Germinal center (tissue), 1 donor: Measurements from ENCODE around the gene METTL16.
A peak's percentile ranks its signal among the peaks of the same experiment; 100 is the strongest.

Experiments used
- DNase-seq: peaks from one replicate; pipeline ENCODE4 v3.0.0; 2012; ENCODE audit warnings: mixed read lengths, low spot score

METTL16 gene

GRCh38 chr17:2396192-2396567 lies 115.5 kb downstream of the METTL16 start:
- DNase-seq: no peak

GRCh38 chr17:2395258-2396181 lies 116.2 kb downstream of the METTL16 start:
- DNase-seq: no peak

DNA sequence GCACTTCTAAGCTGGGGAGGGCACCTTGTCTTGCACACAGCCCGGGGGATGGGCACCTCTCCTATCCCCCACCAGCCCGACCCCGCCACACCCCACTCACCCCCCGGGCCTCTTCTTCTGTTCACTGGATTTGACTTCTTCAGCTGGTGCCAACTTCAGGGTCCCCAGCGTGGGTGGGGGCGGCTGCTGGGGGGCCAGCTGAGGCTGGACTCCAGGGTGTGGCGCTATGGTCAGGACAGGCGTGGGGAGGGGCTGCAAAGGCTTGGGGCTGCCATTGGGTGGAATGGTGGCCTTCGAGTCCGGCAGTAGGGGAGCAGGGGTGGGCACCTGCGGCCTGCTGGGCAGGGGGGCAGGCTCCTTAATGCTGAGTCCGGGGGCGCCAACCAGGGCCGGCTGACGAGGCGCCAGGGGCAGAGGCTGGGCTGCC lies 116.9 kb downstream of the METTL16 start:
- no peak for DNase-seq

DNA sequence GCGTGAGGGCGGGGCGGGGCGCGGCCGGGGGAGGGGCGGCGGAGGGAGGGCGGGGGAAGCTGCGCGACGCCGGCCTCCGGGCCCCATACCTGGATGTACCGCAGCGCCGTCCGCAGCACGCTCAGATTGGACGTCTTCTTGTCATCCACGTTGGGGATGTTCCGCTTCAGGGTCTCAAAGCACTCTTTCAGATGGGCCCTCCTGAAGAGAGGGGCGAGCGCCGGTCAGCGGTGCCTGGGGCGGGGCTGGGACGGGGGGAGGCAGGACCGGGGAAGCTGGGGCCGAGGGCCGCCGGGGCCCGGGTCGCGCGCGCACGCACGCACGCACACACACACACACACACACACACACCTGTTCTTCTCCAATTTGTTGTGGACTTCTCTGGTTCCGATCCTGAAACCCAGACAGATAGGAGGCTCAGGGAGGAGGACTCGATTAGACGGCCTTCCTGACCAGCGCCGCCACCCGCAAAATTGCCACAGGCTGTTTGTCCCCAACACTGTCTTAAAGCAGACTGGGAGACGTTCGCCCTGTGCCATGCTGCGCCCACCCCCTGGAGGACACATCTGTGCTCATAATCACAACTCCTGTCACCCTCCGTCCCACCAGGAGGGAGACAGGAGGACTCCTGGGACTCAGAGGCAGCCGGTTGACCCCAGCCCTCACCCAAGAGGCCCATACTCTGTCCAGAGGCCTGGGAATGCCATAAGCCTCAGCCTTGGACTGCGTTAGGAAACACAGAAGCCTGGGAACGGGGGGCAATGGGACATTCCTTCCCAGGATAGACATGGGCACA lies 117.5 kb downstream of the METTL16 start:
- no peak for DNase-seq

DNA sequence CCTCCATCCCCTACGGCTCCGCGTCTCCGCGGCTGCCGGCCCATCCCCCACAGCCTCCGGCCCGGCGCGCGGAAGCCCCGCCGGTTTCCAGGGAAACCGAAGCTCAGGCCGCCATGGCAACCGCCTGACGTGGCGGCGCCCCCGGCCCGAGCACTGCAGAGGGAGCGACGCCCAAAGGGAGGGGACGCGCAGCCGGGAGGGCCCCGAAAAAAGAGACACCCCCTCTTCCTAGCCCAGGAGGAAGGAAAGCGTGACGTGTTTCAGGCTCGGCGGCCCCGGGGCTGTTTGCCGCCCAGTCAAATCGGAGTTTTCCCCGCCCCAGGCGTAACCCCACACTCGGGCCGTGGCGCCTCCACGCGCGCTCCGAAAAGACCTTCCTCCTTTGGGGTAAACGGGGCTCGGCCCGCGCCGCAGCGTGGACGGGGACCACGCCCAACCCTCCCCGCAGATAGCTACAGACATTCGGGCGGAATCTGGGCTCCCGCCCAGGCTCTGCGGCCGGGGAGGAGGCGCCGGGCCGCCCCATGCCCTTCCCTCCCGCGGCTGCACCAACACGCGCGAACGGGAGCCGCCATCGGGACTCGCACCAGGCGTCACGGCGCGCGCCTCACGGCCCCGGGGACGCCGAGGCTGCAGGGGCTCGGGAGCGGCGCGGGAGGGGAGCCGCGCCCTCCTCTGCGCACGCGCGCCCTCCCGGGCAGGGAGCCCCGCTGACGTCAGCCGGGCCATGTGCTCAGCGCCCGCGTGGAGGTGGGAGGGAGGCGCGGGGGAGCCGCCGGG lies 118.3 kb downstream of the METTL16 start:
- DNase-seq: peak; percentile 94

DNA sequence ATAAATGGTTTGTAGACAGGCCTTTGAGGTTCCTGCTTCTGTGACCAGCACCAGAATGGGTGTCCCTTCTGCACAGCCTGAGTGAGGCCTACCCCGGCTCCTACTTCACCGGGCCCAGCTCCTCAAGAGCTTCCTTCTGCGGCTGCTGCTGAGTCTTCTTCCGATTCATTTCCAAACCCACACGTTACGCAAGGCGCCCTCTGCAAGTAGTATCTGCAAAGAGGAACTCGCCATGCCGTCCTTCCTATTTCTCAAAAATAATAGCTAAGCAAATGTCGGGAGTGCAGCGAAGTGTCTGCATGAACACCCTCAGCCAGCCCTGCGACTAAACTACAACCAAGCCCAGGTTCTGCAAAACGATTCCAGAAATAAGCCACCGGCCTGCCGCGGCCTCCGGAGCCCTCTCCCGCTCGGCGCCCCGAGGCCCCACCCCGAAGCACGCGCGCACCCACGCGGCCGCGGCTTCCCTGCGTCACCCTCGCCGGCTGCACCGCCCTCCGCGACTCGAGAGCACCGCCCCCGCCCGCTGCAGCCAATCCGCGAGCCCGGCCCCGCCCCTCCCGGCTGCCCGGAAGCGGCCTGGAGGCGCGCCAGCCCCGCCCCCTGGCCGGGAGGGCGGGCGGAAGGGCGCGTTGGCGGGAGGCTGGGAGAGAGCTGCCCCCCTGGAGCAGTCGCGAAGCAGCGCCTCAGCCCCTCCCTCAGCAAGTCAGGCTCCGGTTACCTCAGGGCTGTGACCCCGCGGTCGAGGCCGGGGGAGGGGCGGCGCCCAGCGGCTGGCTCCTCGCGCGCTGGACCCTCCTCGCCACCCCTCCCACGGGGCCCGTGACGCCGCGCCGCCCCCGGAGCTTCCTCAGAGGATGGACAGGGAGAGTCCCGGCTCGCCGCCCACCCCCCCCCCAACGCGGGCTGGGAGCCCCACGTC lies 119.2 kb downstream of the METTL16 start:
- DNase-seq: peak; percentile 95

DNA sequence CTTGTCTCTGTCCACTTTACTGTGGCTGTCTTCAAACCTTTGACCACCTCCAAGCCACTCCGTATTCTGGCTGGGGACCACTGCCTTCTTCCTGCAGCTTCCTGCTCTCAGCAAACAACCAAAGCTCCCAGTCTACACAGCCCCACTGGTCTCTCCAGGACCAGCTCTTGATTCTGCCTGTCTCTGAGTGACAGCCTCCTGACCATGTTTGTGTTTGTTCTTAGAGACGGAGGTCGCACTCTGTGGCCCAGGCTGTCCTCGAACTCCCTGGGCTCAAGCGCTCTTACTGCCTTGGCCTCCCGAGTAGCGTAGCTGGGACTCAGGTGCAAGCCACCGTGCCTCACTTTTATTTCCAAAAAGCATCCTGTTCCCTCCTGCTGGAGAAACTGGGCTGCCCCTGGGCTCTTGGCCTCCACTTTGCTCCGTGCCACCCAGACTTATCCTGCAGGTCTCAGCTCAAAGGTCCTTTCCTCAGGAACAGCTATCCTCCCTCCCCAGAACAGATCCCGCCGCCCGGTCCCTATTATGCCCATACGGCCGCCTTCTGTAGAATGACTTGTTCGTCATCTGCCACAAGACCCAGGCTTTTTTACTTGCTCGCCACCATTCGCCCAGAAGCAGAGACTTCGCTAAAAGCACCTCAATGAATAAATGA lies 120.0 kb downstream of the METTL16 start:
- DNase-seq: no peak

- DNase-seq: no peak
Observed at GRCh38 chr17:2390199-2390836, 121.4 kb downstream of the METTL16 start.

GRCh38 chr17:2388683-2389055 lies 123.0 kb downstream of the METTL16 start:
- DNase-seq: no peak

DNA sequence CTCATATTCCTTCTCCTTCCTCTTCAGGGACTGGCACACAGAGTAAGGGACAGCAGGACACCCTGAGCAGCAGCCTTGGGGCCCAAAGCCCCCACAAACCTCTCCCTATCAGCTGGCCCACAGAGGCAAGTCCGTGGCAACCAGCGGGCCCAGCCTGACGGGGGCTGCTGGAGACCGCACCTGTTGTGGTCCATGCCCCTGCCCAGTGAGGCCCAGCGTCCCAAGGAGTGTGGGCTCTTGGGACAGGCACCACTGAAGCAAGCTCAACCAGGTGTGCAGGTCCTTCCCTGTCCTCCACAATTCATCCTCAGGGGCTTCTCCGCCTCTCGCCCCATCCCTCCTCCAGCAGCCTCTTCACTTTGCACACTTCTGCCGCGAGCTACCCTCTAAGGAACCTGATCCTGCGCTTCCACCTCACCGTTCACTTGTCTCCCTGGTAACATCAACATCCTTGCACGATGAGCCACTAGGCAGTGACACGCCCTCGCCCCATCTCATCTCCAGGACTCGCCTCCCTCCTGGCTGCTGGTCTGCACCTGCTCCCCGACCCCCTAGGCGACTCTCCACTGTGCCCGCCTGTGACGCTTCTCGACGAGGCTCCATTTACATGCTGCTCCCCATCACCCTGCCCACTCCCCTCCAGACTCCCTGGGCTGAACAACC lies 123.5 kb downstream of the METTL16 start:
- no peak for DNase-seq

DNA sequence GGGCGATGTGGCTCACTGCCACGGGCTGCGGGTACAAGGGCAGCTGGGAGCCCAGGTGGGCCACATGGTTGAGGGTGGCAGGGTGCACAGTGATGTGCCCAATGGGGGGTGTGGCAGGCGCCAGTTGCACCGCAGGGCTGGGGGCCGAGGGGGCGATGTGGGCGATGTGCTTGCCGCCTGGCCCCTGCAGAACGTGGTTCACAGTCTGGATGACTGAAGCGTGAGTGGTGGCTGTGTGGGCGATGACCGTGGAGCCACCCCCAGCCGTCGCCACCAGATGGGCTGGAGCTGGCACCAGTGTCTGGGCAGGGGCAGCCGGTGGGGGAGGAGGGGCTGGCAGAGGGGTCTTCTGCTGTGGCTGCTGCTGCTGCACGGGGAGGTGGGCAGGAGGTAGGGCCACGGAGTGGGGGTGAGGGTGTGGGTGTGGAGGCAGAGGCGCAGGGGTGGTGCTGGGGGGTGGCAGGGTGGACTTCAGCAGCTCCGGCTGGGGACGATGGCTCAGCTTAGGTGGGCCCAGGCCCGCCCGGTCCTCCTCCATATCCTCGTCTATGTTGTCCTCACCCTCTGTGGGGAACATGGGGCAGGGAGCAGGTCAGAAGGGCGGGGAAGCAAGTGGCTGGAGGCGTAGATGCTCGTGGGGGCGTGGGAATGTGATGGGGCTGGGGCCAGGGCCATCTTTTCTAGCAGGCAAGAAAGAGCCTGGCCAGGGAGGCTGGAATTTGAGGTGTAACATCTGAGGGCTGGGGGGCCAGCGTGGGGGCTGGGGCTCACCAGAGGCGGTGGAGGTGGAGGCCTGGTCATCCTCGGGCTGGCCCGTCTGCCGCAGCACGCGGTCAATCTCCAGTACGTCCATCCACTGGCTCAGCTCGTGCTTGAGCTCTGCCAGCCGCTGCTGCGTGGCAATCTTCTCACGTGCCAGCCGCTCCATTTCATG lies 124.3 kb downstream of the METTL16 start:
- no peak for DNase-seq

DNA sequence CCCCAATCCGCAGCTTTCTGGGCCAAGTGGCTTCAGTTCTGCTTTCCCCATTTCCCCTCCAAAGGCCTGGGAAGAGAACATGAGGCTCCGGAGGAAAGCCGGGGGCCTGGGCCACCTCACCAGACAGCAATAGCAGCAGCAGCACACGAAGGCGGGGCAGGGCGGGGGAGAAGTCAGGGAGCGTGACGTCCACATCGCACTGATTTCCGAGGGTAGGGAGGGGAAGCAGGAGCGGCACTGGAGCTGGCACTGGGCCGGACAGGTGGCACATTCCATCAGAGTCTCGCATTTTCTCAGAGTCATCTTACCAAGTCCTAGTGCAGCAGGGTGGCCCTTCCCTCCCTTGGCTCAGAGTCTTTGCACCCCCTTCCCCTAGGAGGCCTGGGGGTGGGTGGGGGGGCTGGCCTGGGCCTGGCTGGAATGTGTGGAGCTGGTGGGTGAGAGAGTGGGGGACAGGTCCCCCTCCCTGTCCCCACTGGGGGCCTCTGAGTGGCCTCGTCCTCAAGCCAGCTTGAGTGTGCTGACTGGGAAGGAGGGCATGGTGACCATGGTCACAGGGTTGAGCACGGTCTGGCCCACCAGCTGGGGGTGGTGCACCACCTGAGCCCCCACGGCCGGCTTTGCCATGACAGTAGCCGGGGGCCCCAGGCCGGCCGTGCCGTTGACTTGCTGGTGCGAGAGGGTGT lies 125.1 kb downstream of the METTL16 start:
- no peak for DNase-seq

DNA sequence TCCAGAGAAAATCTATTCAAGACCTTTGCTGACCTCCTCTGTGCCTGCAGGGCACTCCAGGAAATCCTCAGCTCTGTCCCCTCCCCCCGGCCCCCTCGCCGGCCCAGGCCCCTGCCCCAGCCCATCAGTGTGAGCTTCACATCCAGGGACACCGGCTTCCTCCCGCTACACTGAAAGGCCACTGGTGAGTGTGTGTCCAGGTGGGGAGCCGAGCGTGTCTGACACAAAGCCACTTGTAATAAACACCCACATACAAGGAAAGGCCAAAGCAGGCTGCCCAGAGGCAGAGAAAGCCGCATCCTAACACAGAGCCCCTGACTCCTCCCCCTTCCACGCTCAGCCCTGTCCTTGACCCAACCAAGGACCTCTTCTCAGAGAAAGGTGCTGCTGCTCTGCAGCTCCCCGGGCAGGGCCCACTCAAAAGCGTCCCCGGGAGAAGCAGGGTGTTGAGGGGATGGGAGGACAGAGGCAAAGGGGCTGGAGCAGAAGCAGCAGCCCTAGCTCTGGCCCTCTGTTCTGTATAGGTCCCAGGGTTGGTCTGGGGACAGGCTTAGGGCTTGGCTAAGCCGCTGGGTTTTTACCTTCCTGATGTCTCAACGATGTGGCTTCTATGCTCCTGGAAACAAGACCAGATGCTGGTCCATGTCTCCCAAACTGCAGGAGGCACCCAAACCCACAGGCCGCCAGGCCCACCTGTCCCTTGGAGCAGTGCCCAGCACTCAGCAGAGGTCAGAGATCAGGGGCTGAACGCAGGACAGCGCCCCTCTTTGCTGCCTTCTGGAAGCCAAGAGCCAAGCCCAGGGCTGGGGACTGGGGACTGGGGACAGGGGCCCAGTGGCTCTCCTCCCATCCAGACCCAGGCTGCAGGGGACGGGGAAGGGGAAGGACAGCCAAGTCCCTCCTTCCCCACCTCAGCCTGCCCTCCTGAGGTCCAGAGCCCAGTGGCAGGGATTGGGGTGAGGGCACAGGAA lies 126.2 kb downstream of the METTL16 start:
- DNase-seq: no peak

- no peak for DNase-seq
Observed at GRCh38 chr17:2384439-2385127, 127.1 kb downstream of the METTL16 start.

- no peak for DNase-seq
Observed at GRCh38 chr17:2383628-2384167, 128.0 kb downstream of the METTL16 start.
